GM23248 (cell line): ENCODE results near the gene CADPS. TPM values are rescaled to one million over a fixed set of nuclear protein-coding genes. Genes with fewer than 3 reads are reported as not detected.

Experiments used
- DNase-seq: peaks from one replicate; pipeline ENCODE4 v3.0.0-alpha.2; 2015
- H2AFZ ChIP-seq: fragments of 200-600 bp; sonication (generic); 2 replicates; pipeline ENCODE4 v1.6.1; 2016; ENCODE audit warnings: antibody characterized with exemption
- H3F3A ChIP-seq: fragments of 200-600 bp; sonication (generic); 2 replicates; pipeline ENCODE4 v1.6.1; 2016; ENCODE audit warnings: mild to moderate bottlenecking, antibody characterized with exemption, mixed run types; ENCODE audit not compliant: insufficient read depth
- H3K27ac ChIP-seq: fragments of 200-600 bp; sonication (generic); 2 replicates; pipeline ENCODE4 v1.5.1; 2016; ENCODE audit warnings: mild to moderate bottlenecking
- H3K27me3 ChIP-seq: fragments of 200-600 bp; sonication (generic); replicated peaks from 2 replicates; pipeline ENCODE4 v1.6.1; 2016; ENCODE audit warnings: mild to moderate bottlenecking; ENCODE audit not compliant: insufficient read depth
- H3K36me3 ChIP-seq: fragments of 200-600 bp; sonication (generic); 2 replicates; pipeline ENCODE4 v1.6.1; 2016; ENCODE audit warnings: low read depth, mild to moderate bottlenecking
- H3K4me1 ChIP-seq: fragments of 200-600 bp; sonication (generic); 2 replicates; pipeline ENCODE4 v1.6.1; 2016; ENCODE audit warnings: mild to moderate bottlenecking; ENCODE audit not compliant: insufficient read depth
- H3K4me2 ChIP-seq: fragments of 200-600 bp; sonication (generic); one replicate; pipeline ENCODE4 v1.6.1; 2016; ENCODE audit warnings: mild to moderate bottlenecking; ENCODE audit not compliant: unreplicated experiment
- H3K4me3 ChIP-seq: fragments of 200-600 bp; sonication (generic); 2 replicates; pipeline ENCODE4 v1.5.1; 2016; ENCODE audit warnings: mild to moderate bottlenecking
- H3K79me2 ChIP-seq: fragments of 200-600 bp; sonication (generic); 2 replicates; pipeline ENCODE4 v1.6.1; 2016; ENCODE audit warnings: mild to moderate bottlenecking; ENCODE audit not compliant: insufficient read depth
- H3K9ac ChIP-seq: fragments of 200-600 bp; sonication (generic); 2 replicates; pipeline ENCODE4 v1.6.1; 2016; ENCODE audit warnings: mild to moderate bottlenecking
- H3K9me2 ChIP-seq: fragments of 200-600 bp; sonication (generic); 2 replicates; pipeline ENCODE4 v1.6.1; 2016; ENCODE audit warnings: mixed run types, mild to moderate bottlenecking, moderate library complexity; ENCODE audit not compliant: insufficient read depth
- H3K9me3 ChIP-seq: fragments of 200-600 bp; sonication (generic); one replicate; pipeline ENCODE4 v1.6.1; 2017; ENCODE audit warnings: low read depth
- H4K20me1 ChIP-seq: fragments of 200-600 bp; sonication (generic); 2 replicates; pipeline ENCODE4 v1.6.0; 2016; ENCODE audit not compliant: insufficient read depth
- EZH2 ChIP-seq: fragments of 200-600 bp; sonication (generic); IDR thresholded peaks from 2 replicates; pipeline ENCODE4 v1.6.1; 2018; ENCODE audit warnings: antibody characterized with exemption, mild to moderate bottlenecking; ENCODE audit not compliant: insufficient read depth, poor library complexity, severe bottlenecking
- EZH2phosphoT487 ChIP-seq: fragments of 200-600 bp; sonication (generic); IDR thresholded peaks from 2 replicates; pipeline ENCODE4 v1.6.1; 2018; ENCODE audit warnings: antibody characterized with exemption, moderate library complexity, mild to moderate bottlenecking, low read depth; ENCODE audit not compliant: insufficient read depth
- WGBS, 2 experiments: methylation state at CpG; one replicate each; pipeline ENCODE4 v1.1.6; 2015 to 2017; ENCODE audit warnings: low lambda C conversion rate in 2 of 2, low coverage in 1 of 2; ENCODE audit errors: missing lambda C conversion rate in 2 of 2; 5-methylcytosine and 5-hydroxymethylcytosine counted together
- in situ Hi-C: fragments of 300-500 bp; cut with MboI; formaldehyde crosslinking; loops from 2 replicates; pipeline ENCODE4 v1.15.0; 2020
- polyA plus RNA-seq: library from polyadenylated mRNA; unstranded; fragments of >200 nt; fragmentation: Nextera tagmentation; extraction: Ambion mirVana; gene quantifications from 2 replicates; pipeline ENCODE4 v1.2.1, GENCODE V29; 2016
- total RNA-seq: library from RNA; depleted of rRNA; stranded (reverse); fragments of >200 nt; shearing (Covaris generic); gene quantifications from 2 replicates; pipeline ENCODE4 v1.2.3, GENCODE V29; 2014

The CADPS gene
- total and polyA plus RNA-seq, 2 experiments from 2014 or later: 3.0 to 4.1 TPM

GRCh38 chr3:62500556-62501288 lies 374.5 kb downstream of the CADPS start:
- no peak overlapping the region for H2AFZ ChIP-seq
- H3K36me3 ChIP-seq: no peaks in the 10 kb centered on the region
- H3K9me2 ChIP-seq: peaks cover 5% of the 10 kb centered on the region; the same call in 1 of the 2 replicates
- no peaks in the 10 kb centered on the region for H3K79me2 ChIP-seq
- H3K4me1 ChIP-seq: no peaks in the 10 kb centered on the region
- 78 to 80% methylated on average over 2 of the region's 2 CpGs for WGBS, 2 experiments
- TF ChIP-seq EZH2: no peak
- no peak for TF ChIP-seq EZH2phosphoT487
- H3F3A ChIP-seq: no peaks in the 10 kb centered on the region
- H3K9ac ChIP-seq: no peak overlapping the region
- H3K4me2 ChIP-seq: no peak overlapping the region
- no peak overlapping the region for H3K27ac ChIP-seq
- H3K9me3 ChIP-seq: no peaks in the 10 kb centered on the region
- no peak overlapping the region for H3K4me3 ChIP-seq
- no peaks in the 10 kb centered on the region for H4K20me1 ChIP-seq
- no peaks in the 10 kb centered on the region for H3K27me3 ChIP-seq
- in situ Hi-C loops: no loop called here
- DNase-seq: no peak

- Histone ChIP-seq H3F3A (no peaks in the 10 kb centered on the region), H4K20me1 (no peaks in the 10 kb centered on the region), H3K4me1 (no peaks in the 10 kb centered on the region), H3K9me2 (peaks cover 5% of the 10 kb centered on the region; the same call in 1 of the 2 replicates), H2AFZ (no peak overlapping the region), H3K27ac (no peak overlapping the region), H3K27me3 (no peaks in the 10 kb centered on the region), H3K36me3 (no peaks in the 10 kb centered on the region), H3K4me2 (no peak overlapping the region), H3K9ac (no peak overlapping the region), H3K79me2 (no peaks in the 10 kb centered on the region), H3K9me3 (no peaks in the 10 kb centered on the region), H3K4me3 (no peak overlapping the region)
- no peak for DNase-seq
- in situ Hi-C loops: no loop called here
- TF ChIP-seq EZH2: no peak
- no peak for TF ChIP-seq EZH2phosphoT487
- 65 to 69% methylated on average over 5 of the region's 5 CpGs for WGBS, 2 experiments
Observed at GRCh38 chr3:62497156-62497555, 378.1 kb downstream of the CADPS start.

GRCh38 chr3:62496503-62496902 lies 378.7 kb downstream of the CADPS start:
- 73 to 75% methylated on average over 2 of the region's 2 CpGs for WGBS, 2 experiments
- H3K27ac ChIP-seq: no peak overlapping the region
- no peaks in the 10 kb centered on the region for H3K27me3 ChIP-seq
- H3K9me3 ChIP-seq: no peaks in the 10 kb centered on the region
- no peaks in the 10 kb centered on the region for H3F3A ChIP-seq
- H4K20me1 ChIP-seq: no peaks in the 10 kb centered on the region
- H3K9ac ChIP-seq: no peak overlapping the region
- no peak overlapping the region for H3K4me3 ChIP-seq
- H3K4me2 ChIP-seq: no peak overlapping the region
- no peak overlapping the region for H2AFZ ChIP-seq
- no peaks in the 10 kb centered on the region for H3K79me2 ChIP-seq
- peaks cover 5% of the 10 kb centered on the region; the same call in 1 of the 2 replicates for H3K9me2 ChIP-seq
- no peaks in the 10 kb centered on the region for H3K4me1 ChIP-seq
- no peak for DNase-seq
- in situ Hi-C loops: no loop called here
- H3K36me3 ChIP-seq: no peaks in the 10 kb centered on the region
- TF ChIP-seq EZH2phosphoT487 (no peak), EZH2 (no peak)

- DNase-seq: peak; percentile 3
- no peak overlapping the region for H3K4me3 ChIP-seq
- no peak overlapping the region for H3K9ac ChIP-seq
- H3F3A ChIP-seq: no peaks in the 10 kb centered on the region
- no peaks in the 10 kb centered on the region for H3K79me2 ChIP-seq
- H3K9me2 ChIP-seq: no peaks in the 10 kb centered on the region
- no peak for TF ChIP-seq EZH2
- H3K27me3 ChIP-seq: no peaks in the 10 kb centered on the region
- no peaks in the 10 kb centered on the region for H4K20me1 ChIP-seq
- no peaks in the 10 kb centered on the region for H3K36me3 ChIP-seq
- 44 to 50% methylated on average over 4 of the region's 4 CpGs for WGBS, 2 experiments
- no peak overlapping the region for H3K27ac ChIP-seq
- H3K4me2 ChIP-seq: no peak overlapping the region
- no peaks in the 10 kb centered on the region for H3K4me1 ChIP-seq
- H3K9me3 ChIP-seq: no peaks in the 10 kb centered on the region
- H2AFZ ChIP-seq: no peak overlapping the region
- in situ Hi-C loops: no loop called here
Observed at GRCh38 chr3:62493109-62493801, 382.0 kb downstream of the CADPS start.
